HG03039 (cell line): ENCODE results near the gene TADA2B.
A peak's percentile ranks its signal among the peaks of the same experiment; 100 is the strongest.

Experiments
- ATAC-seq: cut with Tn5 transposase; IDR thresholded peaks from one replicate; pipeline ENCODE4 v1.9.1; 2021; ENCODE audit warnings: mild to moderate bottlenecking, moderate library complexity; ENCODE audit not compliant: unreplicated experiment

TADA2B gene

GRCh38 chr4:7055111-7055989 lies 12.2 kb downstream of the TADA2B start:
- ATAC-seq, result no peak

GRCh38 chr4:7055990-7056325 lies 12.8 kb downstream of the TADA2B start:
- ATAC-seq, result no peak

GRCh38 chr4:7058792-7059191 lies 15.6 kb downstream of the TADA2B start:
- ATAC-seq, result no peak

- ATAC-seq, result no peak
Measured at GRCh38 chr4:7059662-7060061, 16.5 kb downstream of the TADA2B start.

- no peak for ATAC-seq
Measured at GRCh38 chr4:7060346-7061150, 17.4 kb downstream of the TADA2B start.

- ATAC-seq, result no peak
Measured at GRCh38 chr4:7061815-7062214, 18.6 kb downstream of the TADA2B start.

GRCh38 chr4:7062816-7063215 lies 19.6 kb downstream of the TADA2B start:
- no peak for ATAC-seq

- ATAC-seq, result no peak
Measured at GRCh38 chr4:7063362-7063761, 20.2 kb downstream of the TADA2B start.

- no peak for ATAC-seq
Measured at GRCh38 chr4:7066006-7066405, 22.8 kb downstream of the TADA2B start.

- ATAC-seq, result no peak
Measured at GRCh38 chr4:7066493-7066892, 23.3 kb downstream of the TADA2B start.

GRCh38 chr4:7067126-7067451 lies 23.9 kb downstream of the TADA2B start:
- peak; percentile 1 for ATAC-seq

- ATAC-seq, result peak; percentile 81
Measured at GRCh38 chr4:7067452-7068278, 24.5 kb downstream of the TADA2B start, which contains the start of gene GRPEL1. GRPEL1 (minus strand) TSS chr4:7068064; CDS start chr4:7068032, 32 bp downstream.

GRCh38 chr4:7068279-7068842 lies 25.2 kb downstream of the TADA2B start:
- ATAC-seq, result no peak

GRCh38 chr4:7068883-7069282 lies 25.7 kb downstream of the TADA2B start:
- ATAC-seq, result no peak

- ATAC-seq, result peak; percentile 32
Measured at GRCh38 chr4:7070729-7071511, 27.7 kb downstream of the TADA2B start.

GRCh38 chr4:7073059-7073458 lies 29.9 kb downstream of the TADA2B start:
- ATAC-seq, result no peak

- no peak for ATAC-seq
Measured at GRCh38 chr4:7073526-7074390, 30.6 kb downstream of the TADA2B start.

GRCh38 chr4:7074426-7074825 lies 31.3 kb downstream of the TADA2B start:
- ATAC-seq, result no peak
